Measurements from ENCODE around the gene UBR4.

Gene UBR4

DNA sequence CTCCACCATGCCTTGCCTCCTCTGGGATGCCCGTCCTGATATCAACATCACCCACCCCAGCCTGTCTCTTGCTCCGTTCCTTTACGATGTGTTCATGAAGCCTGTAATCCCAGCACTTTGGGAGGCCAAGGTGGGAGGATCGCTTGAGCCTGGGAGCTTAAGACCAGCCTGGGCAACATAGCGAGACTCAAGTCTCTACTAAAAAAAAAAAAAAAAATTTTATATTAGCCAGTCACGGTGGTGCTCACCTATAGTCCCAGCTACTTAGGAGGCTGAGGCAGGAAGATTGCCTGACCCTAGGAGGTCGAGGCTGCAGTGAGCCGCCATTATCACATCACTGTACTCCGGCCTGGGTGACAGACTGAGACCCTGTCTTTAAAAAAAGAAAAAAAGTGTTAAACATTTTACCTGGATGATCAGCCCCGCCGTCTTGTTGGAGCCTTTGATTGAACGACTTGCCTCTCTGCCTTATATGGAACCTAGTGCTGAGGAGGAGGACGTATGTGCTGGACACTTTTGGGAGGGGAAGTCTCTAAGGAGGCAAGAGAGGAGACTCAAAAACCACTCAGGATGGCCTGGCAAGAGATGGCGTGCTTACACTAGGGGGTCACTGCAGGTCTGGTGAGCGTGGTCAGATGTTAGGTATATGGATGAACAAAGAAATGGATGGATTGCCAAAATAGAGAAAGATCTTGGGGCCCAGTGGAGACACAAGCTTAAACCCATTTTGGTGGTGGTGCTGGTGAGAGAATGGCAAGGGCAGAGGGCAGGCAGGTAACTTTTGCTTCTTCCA, 173.1 kb downstream of the UBR4 start:
- Histone ChIP-seq H3K4ac (ENCODE audit: low read depth, low read length) (no peak overlapping the region), H3K56ac (ENCODE audit: low read length) (no peak overlapping the region), H3K4me3 (ENCODE audit: low read length) (no peak overlapping the region), H4K5ac (ENCODE audit: low read length) (no peak overlapping the region), H2BK120ac (ENCODE audit: low read depth, low read length) (no peak overlapping the region), H3K4me2 (ENCODE audit: low read length) (no peak overlapping the region), H3K27ac (ENCODE audit: low read depth, low read length) (no peak overlapping the region), H2AK5ac (ENCODE audit: low read length) (no peak overlapping the region), H3K79me2 (ENCODE audit: control insufficient read depth, insufficient read depth, low read length) (no peaks in the 10 kb centered on the region), H3K79me1 (ENCODE audit: low read length) (no peaks in the 10 kb centered on the region), H2BK5ac (ENCODE audit: low read length) (no peak overlapping the region), H3K9ac (ENCODE audit: low read length) (no peak overlapping the region), H3K23ac (ENCODE audit: low read length) (no peak overlapping the region), H4K8ac (ENCODE audit: low read depth, low read length) (no peak overlapping the region), H3K36me3 (ENCODE audit: control insufficient read depth, insufficient read depth, low read length) (no peaks in the 10 kb centered on the region), H3K27me3 (ENCODE audit: insufficient read depth, low read length, poor library complexity) (no peaks in the 10 kb centered on the region), H3K4me1 (ENCODE audit: control insufficient read depth, low read depth, low read length) (no peaks in the 10 kb centered on the region), H3K18ac (ENCODE audit: low read length) (no peak overlapping the region), H2BK15ac (replicated peaks; ENCODE audit: low read depth) (no peak overlapping the region)
- no CpG with 5 or more reads among the region's 15 CpGs for WGBS (ENCODE audit: extremely low coverage, insufficient coverage, low lambda C conversion rate)
- no peak for DNase-seq

DNA sequence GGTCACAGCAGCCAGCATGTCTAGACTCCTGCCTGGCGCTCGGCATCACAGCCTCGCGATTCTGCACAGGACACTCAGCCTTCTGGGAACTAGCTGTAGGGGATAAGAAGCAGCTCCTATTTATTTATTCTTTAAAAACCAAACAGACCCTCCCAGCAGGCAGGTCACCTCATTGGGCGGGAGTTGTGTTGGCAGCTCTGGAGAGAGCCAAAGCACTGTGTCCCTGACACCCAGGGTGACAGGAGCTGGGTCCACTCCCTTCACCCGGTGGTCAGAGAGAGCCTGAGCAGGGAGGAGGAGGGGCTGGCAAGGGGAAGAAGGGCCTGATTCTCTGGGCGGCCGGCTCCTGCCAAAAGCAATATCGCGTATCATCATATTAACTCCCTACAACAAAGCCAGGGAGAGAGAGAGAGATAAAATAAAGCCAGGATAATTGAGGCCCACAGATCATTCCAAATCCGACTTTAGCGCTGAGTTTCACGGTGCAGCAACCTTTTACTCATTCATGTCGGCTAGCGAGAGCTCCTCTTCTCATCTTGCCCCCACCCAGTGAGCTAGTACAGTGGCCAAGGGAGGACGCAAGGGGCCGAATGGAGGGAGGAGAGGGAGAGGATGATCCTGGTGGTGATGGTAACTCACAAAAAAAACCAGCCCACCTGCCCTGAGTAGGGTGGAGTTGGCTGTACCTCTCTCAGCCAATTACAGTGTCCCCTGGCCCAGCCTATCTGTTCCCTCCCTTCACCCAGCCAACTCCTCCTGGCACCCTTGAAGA, 173.8 kb downstream of the UBR4 start:
- H3K4me1 ChIP-seq (ENCODE audit: control insufficient read depth, low read depth, low read length), result no peaks in the 10 kb centered on the region
- no peak overlapping the region for H3K9ac ChIP-seq (ENCODE audit: low read length)
- no peak for DNase-seq
- no peak overlapping the region for H4K8ac ChIP-seq (ENCODE audit: low read depth, low read length)
- no peaks in the 10 kb centered on the region for H3K27me3 ChIP-seq (ENCODE audit: insufficient read depth, low read length, poor library complexity)
- H3K27ac ChIP-seq (ENCODE audit: low read depth, low read length), result no peak overlapping the region
- H3K79me1 ChIP-seq (ENCODE audit: low read length), result no peaks in the 10 kb centered on the region
- no peak overlapping the region for H4K5ac ChIP-seq (ENCODE audit: low read length)
- WGBS (ENCODE audit: extremely low coverage, insufficient coverage, low lambda C conversion rate), result no CpG with 5 or more reads among the region's 17 CpGs
- H3K4ac ChIP-seq (ENCODE audit: low read depth, low read length), result no peak overlapping the region
- H2BK5ac ChIP-seq (ENCODE audit: low read length), result no peak overlapping the region
- no peak overlapping the region for H3K4me3 ChIP-seq (ENCODE audit: low read length)
- H3K23ac ChIP-seq (ENCODE audit: low read length), result no peak overlapping the region
- H2AK5ac ChIP-seq (ENCODE audit: low read length), result no peak overlapping the region
- H3K4me2 ChIP-seq (ENCODE audit: low read length), result no peak overlapping the region
- H2BK120ac ChIP-seq (ENCODE audit: low read depth, low read length), result no peak overlapping the region
- H3K56ac ChIP-seq (ENCODE audit: low read length), result no peak overlapping the region
- H3K79me2 ChIP-seq (ENCODE audit: control insufficient read depth, insufficient read depth, low read length), result no peaks in the 10 kb centered on the region
- H2BK15ac ChIP-seq (replicated peaks; ENCODE audit: low read depth), result no peak overlapping the region
- no peak overlapping the region for H3K18ac ChIP-seq (ENCODE audit: low read length)
- H3K36me3 ChIP-seq (ENCODE audit: control insufficient read depth, insufficient read depth, low read length), result no peaks in the 10 kb centered on the region

DNA sequence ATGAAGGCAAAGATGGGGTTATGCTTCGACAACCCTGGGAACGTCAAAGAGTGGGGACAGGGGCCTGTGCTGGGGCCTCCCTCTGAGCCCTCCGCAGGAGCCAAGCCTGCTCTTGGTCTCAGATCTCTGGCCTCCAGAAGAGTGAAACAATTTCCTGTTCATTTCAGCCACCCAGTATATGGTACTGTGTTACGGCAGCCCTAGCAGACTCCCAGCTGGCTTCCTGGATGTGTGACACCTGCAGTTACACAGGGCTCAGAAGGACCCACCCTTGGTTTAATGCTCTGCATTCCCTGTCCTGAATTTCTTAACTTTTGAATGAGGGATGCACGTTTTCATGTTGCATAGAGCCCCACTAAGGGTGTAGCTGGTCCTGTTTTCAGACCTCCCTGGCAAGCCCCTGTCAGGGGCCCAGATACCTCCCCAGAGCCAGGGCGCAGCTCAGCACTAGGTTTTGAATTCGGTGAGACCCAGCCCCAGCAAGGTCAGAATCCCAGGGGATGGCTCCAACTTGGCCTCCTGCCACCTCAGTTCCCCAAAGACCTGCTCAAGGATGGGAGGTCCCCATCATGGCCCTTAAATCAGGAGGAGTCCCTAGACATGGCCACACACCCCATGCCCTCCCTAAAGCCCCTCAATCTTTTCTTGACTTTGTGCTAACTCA, 174.6 kb downstream of the UBR4 start:
- no peaks in the 10 kb centered on the region for H3K27me3 ChIP-seq (ENCODE audit: insufficient read depth, low read length, poor library complexity)
- no peak overlapping the region for H4K8ac ChIP-seq (ENCODE audit: low read depth, low read length)
- peak overlapping the region; percentile 29 for H3K4ac ChIP-seq (ENCODE audit: low read depth, low read length)
- no peak overlapping the region for H2BK5ac ChIP-seq (ENCODE audit: low read length)
- no peak overlapping the region for H3K4me2 ChIP-seq (ENCODE audit: low read length)
- H3K4me1 ChIP-seq (ENCODE audit: control insufficient read depth, low read depth, low read length), result no peaks in the 10 kb centered on the region
- no peak overlapping the region for H2BK120ac ChIP-seq (ENCODE audit: low read depth, low read length)
- no peak overlapping the region for H3K9ac ChIP-seq (ENCODE audit: low read length)
- H2AK5ac ChIP-seq (ENCODE audit: low read length), result no peak overlapping the region
- H3K18ac ChIP-seq (ENCODE audit: low read length), result no peak overlapping the region
- no peak overlapping the region for H2BK15ac ChIP-seq (replicated peaks; ENCODE audit: low read depth)
- H3K27ac ChIP-seq (ENCODE audit: low read depth, low read length), result no peak overlapping the region
- DNase-seq, result no peak
- H4K5ac ChIP-seq (ENCODE audit: low read length), result no peak overlapping the region
- no peak overlapping the region for H3K4me3 ChIP-seq (ENCODE audit: low read length)
- no peaks in the 10 kb centered on the region for H3K79me2 ChIP-seq (ENCODE audit: control insufficient read depth, insufficient read depth, low read length)
- peak overlapping the region; percentile 25 for H3K56ac ChIP-seq (ENCODE audit: low read length)
- no peak overlapping the region for H3K23ac ChIP-seq (ENCODE audit: low read length)
- WGBS (ENCODE audit: extremely low coverage, insufficient coverage, low lambda C conversion rate), result no CpG with 5 or more reads among the region's 7 CpGs
- no peaks in the 10 kb centered on the region for H3K79me1 ChIP-seq (ENCODE audit: low read length)
- no peaks in the 10 kb centered on the region for H3K36me3 ChIP-seq (ENCODE audit: control insufficient read depth, insufficient read depth, low read length)

DNA sequence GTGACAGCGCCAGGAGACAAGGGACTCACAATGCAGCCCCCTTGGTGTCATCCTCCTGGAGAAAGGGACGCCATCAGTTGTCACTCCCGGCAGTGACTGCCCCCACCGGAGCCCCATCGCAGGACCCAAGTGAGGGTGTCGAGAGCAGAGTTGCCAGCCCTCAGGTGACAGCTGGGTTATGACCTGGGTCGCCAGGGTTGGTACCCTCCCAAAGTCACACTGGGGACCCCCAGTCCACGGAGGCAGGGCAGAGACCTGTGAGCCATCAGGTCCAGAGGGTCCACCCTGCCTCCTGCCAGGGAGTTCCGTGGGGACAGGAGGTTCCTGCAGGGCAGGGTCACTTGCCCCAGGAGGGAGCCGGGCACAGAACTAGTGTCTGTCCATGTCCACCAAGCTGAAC, 175.3 kb downstream of the UBR4 start:
- Histone ChIP-seq H3K4ac (ENCODE audit: low read depth, low read length) (no peak overlapping the region), H3K56ac (ENCODE audit: low read length) (no peak overlapping the region), H3K18ac (ENCODE audit: low read length) (no peak overlapping the region), H2AK5ac (ENCODE audit: low read length) (no peak overlapping the region), H3K23ac (ENCODE audit: low read length) (no peak overlapping the region), H3K36me3 (ENCODE audit: control insufficient read depth, insufficient read depth, low read length) (no peaks in the 10 kb centered on the region), H4K5ac (ENCODE audit: low read length) (no peak overlapping the region), H4K8ac (ENCODE audit: low read depth, low read length) (no peak overlapping the region), H2BK15ac (replicated peaks; ENCODE audit: low read depth) (no peak overlapping the region), H3K4me1 (ENCODE audit: control insufficient read depth, low read depth, low read length) (no peaks in the 10 kb centered on the region), H3K27ac (ENCODE audit: low read depth, low read length) (no peak overlapping the region), H3K4me3 (ENCODE audit: low read length) (no peak overlapping the region), H3K4me2 (ENCODE audit: low read length) (no peak overlapping the region), H3K79me1 (ENCODE audit: low read length) (no peaks in the 10 kb centered on the region), H2BK120ac (ENCODE audit: low read depth, low read length) (no peak overlapping the region), H3K79me2 (ENCODE audit: control insufficient read depth, insufficient read depth, low read length) (no peaks in the 10 kb centered on the region), H2BK5ac (ENCODE audit: low read length) (no peak overlapping the region), H3K9ac (ENCODE audit: low read length) (no peak overlapping the region), H3K27me3 (ENCODE audit: insufficient read depth, low read length, poor library complexity) (no peaks in the 10 kb centered on the region)
- no CpG with 5 or more reads among the region's 10 CpGs for WGBS (ENCODE audit: extremely low coverage, insufficient coverage, low lambda C conversion rate)
- DNase-seq, result no peak

DNA sequence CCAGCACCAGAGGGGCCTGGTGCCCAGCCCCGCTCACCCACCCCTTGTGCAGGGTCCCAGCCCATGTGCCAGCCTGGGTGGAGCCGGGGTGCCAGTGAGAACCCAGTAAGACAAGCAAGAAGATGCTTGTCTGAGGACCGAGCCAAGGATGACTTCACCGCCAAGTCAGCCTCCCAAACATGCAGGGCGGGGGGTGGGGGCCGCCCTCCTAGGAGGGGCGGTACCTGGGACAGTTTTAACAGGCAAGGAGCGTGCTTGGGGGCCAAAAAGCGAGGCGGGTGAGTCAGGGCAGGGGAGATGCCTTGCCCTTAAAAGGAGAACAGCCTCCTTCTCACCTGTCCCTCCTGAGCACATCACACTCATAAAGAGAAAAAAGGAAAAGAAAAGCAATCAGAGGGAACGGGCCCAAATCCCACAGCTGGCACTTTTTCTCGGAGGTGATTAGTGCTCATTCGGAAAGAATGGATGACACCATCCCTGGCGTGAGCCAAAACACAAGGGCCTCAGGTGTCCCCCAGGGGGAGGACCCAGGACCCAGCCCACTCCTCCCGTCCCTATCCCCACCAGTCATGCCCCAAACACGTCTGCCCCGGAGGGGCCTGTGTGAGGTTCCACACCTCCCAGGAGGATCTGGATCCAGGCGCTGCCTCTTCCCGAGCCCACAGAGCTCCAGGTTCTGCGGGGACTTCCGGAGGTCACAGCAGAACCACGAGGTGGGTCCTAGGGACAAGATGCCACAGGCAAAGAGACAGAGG, 176.0 kb downstream of the UBR4 start:
- Histone ChIP-seq H3K23ac (ENCODE audit: low read length) (no peak overlapping the region), H4K8ac (ENCODE audit: low read depth, low read length) (no peak overlapping the region), H3K4me3 (ENCODE audit: low read length) (no peak overlapping the region), H3K27ac (ENCODE audit: low read depth, low read length) (no peak overlapping the region), H2BK15ac (replicated peaks; ENCODE audit: low read depth) (no peak overlapping the region), H3K79me2 (ENCODE audit: control insufficient read depth, insufficient read depth, low read length) (no peaks in the 10 kb centered on the region), H3K4me2 (ENCODE audit: low read length) (no peak overlapping the region), H4K5ac (ENCODE audit: low read length) (no peak overlapping the region), H3K9ac (ENCODE audit: low read length) (no peak overlapping the region), H2AK5ac (ENCODE audit: low read length) (no peak overlapping the region), H3K36me3 (ENCODE audit: control insufficient read depth, insufficient read depth, low read length) (no peaks in the 10 kb centered on the region), H3K79me1 (ENCODE audit: low read length) (no peaks in the 10 kb centered on the region), H2BK5ac (ENCODE audit: low read length) (no peak overlapping the region), H3K4ac (ENCODE audit: low read depth, low read length) (no peak overlapping the region), H3K56ac (ENCODE audit: low read length) (no peak overlapping the region), H3K18ac (ENCODE audit: low read length) (no peak overlapping the region), H3K27me3 (ENCODE audit: insufficient read depth, low read length, poor library complexity) (no peaks in the 10 kb centered on the region), H2BK120ac (ENCODE audit: low read depth, low read length) (no peak overlapping the region), H3K4me1 (ENCODE audit: control insufficient read depth, low read depth, low read length) (no peaks in the 10 kb centered on the region)
- no CpG with 5 or more reads among the region's 22 CpGs for WGBS (ENCODE audit: extremely low coverage, insufficient coverage, low lambda C conversion rate)
- DNase-seq, result peak; percentile 90

Measured in mesendoderm (in vitro differentiated cells).